Measurements from ENCODE around the gene ARHGEF1. TPM values are rescaled to one million over a fixed set of nuclear protein-coding genes. Genes with fewer than 3 reads are reported as not detected.

The ARHGEF1 gene
- total RNA-seq, 1 donor from 2014 or later, result 114 TPM

DNA sequence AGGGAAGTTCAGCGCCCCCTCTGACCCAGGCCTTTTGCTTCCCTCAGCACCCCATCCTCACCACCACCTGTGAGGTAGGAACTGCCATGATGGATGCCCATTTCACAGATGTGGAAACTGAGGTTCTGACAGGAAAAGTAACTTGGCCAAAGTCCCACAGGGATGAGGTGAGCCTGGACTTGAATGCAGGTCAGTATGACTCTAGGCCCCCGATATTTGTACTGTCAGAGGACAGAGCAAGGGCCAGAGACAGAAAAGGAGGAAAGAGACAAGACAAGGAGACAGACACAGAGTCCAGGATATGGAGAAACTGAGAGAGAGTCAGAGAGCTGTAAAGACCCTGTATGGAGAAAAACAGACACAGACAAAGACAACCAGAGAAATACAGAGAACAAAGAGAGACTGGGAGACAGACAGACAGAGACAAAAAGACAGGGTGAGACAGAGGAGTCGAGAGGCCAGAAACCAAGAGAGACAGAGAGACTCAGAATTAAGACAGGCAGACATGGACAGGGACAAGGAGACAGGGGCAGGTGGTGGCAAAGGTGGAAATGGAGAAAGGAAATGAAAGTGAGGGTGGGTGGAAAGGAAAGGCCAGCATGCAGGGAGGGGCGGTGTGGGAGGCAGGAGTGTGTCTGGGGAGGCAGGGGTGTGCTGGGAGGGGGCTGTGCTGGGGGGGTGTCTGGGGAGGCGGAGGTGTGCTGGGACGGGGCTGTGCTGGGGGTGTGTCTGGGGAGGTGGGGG lies 40.2 kb downstream of the ARHGEF1 start:
- Histone ChIP-seq H3K27ac (no peak overlapping the region), H3K27me3 (peaks cover 22% of the 10 kb centered on the region), H3K36me3 (no peaks in the 10 kb centered on the region), H3K4me3 (no peak overlapping the region), H3K4me1 (peaks cover 7% of the 10 kb centered on the region), H3K9me3 (no peaks in the 10 kb centered on the region)
- DNase-seq (ENCODE audit: extremely low spot score in 2 of 2), result no peak
- intact Hi-C loops (cut with DNase I), result no loop called here
- TF ChIP-seq POLR2A (IDR thresholded peaks at IDR 0.05) (no peak), CTCF (IDR thresholded peaks at IDR 0.05) (no peak), POLR2AphosphoS5 (IDR thresholded peaks at IDR 0.05; ENCODE audit: insufficient read depth in 1 of 2, low read depth in 1 of 2) (no peak)

GRCh38 chr19:41924151-41925145 lies 41.5 kb downstream of the ARHGEF1 start:
- Histone ChIP-seq H3K4me3 (no peak overlapping the region), H3K27me3 (peaks cover 29% of the 10 kb centered on the region), H3K36me3 (no peaks in the 10 kb centered on the region), H3K4me1 (peaks cover 19% of the 10 kb centered on the region), H3K9me3 (no peaks in the 10 kb centered on the region), H3K27ac (no peak overlapping the region)
- TF ChIP-seq POLR2AphosphoS5 (IDR thresholded peaks at IDR 0.05; ENCODE audit: insufficient read depth in 1 of 2, low read depth in 1 of 2), result no peak
- TF ChIP-seq CTCF (IDR thresholded peaks at IDR 0.05), result no peak
- TF ChIP-seq POLR2A (IDR thresholded peaks at IDR 0.05), result no peak
- intact Hi-C loops (cut with DNase I), result no loop called here
- no peak for DNase-seq (ENCODE audit: extremely low spot score in 2 of 2)

- Histone ChIP-seq H3K9me3 (no peaks in the 10 kb centered on the region), H3K4me1 (peaks cover 19% of the 10 kb centered on the region), H3K27me3 (peaks cover 29% of the 10 kb centered on the region), H3K27ac (no peak overlapping the region), H3K36me3 (no peaks in the 10 kb centered on the region), H3K4me3 (no peak overlapping the region)
- intact Hi-C loops (cut with DNase I), result no loop called here
- TF ChIP-seq CTCF (IDR thresholded peaks at IDR 0.05) (no peak), POLR2AphosphoS5 (IDR thresholded peaks at IDR 0.05; ENCODE audit: insufficient read depth in 1 of 2, low read depth in 1 of 2) (no peak), POLR2A (IDR thresholded peaks at IDR 0.05) (no peak)
- no peak for DNase-seq (ENCODE audit: extremely low spot score in 2 of 2)
Observed at GRCh38 chr19:41925208-41926003, 42.4 kb downstream of the ARHGEF1 start.

DNA sequence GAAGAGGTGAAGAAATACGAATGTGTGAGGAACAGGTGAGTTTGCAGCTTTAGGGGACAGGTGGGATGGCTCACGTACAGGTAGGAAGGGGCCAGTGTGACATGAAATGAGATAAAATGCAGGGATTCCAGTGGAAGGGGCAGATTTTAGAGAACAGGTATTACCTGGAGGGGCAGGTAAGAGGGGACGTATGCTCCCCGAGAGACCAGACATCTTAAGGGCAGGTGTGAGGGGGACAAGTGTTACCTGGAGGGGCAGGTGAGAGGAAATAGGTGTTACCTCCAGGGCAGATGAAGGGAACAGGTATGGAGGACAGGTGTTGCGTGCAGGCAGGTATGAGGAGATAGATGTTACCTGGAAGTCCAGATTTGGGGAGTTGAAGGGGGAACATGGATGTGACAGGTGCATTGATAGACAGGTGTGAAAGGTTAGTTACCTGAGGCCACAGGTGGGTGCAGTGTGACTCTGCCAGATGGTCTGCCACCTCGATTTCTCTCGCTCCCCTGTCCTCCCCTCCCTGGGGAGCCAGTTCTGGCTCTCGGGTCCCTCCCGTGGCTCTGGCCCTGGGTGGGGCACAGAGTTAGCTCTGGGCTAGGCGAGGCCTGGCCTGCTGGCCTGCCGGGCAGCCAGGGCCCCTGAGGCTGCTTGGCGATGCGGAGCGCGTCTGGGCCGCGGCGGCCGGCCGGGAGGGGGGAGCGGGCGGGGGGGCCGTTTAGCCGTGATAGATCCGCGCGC lies 43.2 kb downstream of the ARHGEF1 start:
- Histone ChIP-seq H3K27me3 (peaks cover 34% of the 10 kb centered on the region), H3K4me1 (peaks cover 19% of the 10 kb centered on the region), H3K36me3 (no peaks in the 10 kb centered on the region), H3K27ac (no peak overlapping the region), H3K4me3 (no peak overlapping the region), H3K9me3 (no peaks in the 10 kb centered on the region)
- intact Hi-C loops (cut with DNase I), result no loop called here
- DNase-seq (ENCODE audit: extremely low spot score in 2 of 2), result no peak
- TF ChIP-seq POLR2A (IDR thresholded peaks at IDR 0.05) (no peak), CTCF (IDR thresholded peaks at IDR 0.05) (no peak), POLR2AphosphoS5 (IDR thresholded peaks at IDR 0.05; ENCODE audit: insufficient read depth in 1 of 2, low read depth in 1 of 2) (no peak)
